K562 (cell line): ENCODE results near the gene SSH3. TPM values are rescaled to one million over a fixed set of nuclear protein-coding genes. Genes with fewer than 3 reads are reported as not detected.

Experiments used
- BHLHE40 ChIP-seq: IDR thresholded peaks from 2 replicates; pipeline ENCODE4 v1.6.1; 2011; ENCODE audit warnings: low read length, improper control_type of control experiment
- CBFA2T2 ChIP-seq: fragments of 450-650 bp; conservative IDR thresholded peaks from 2 replicates; pipeline ENCODE4 v1.6.1; 2017; ENCODE audit warnings: mild to moderate bottlenecking
- KDM1A ChIP-seq, 2 experiments: fragments of 450-650 bp; IDR thresholded peaks; 2 replicates each; pipeline ENCODE4 v1.6.1; 2016; ENCODE audit warnings: mild to moderate bottlenecking in 2 of 2
- KDM5B ChIP-seq: fragments of 200-600 bp; sonication (generic); IDR thresholded peaks from 2 replicates; pipeline ENCODE4 v1.6.1; 2012; ENCODE audit warnings: low read depth, mild to moderate bottlenecking, moderate library complexity, low read length, control low read depth, inconsistent platforms; ENCODE audit not compliant: insufficient replicate concordance
- KLF16 ChIP-seq: IDR thresholded peaks from 2 replicates; pipeline ENCODE4 v1.6.1; 2016; ENCODE audit warnings: antibody characterized with exemption
- NCOR1 ChIP-seq: fragments of 450-650 bp; IDR thresholded peaks from 2 replicates; pipeline ENCODE4 v1.6.1; 2016; ENCODE audit warnings: mild to moderate bottlenecking, moderate library complexity
- NFE2 ChIP-seq: IDR thresholded peaks from 2 replicates; pipeline ENCODE4 v1.6.1; 2014; ENCODE audit warnings: antibody characterized with exemption, low read depth
- PHF8 ChIP-seq: fragments of 200-600 bp; sonication (generic); IDR thresholded peaks from 2 replicates; pipeline ENCODE4 v1.6.1; 2012; ENCODE audit warnings: mixed run types, mild to moderate bottlenecking, inconsistent platforms, low read length, moderate library complexity, borderline replicate concordance
- RAD21 ChIP-seq, 2 experiments: fragments of 250-450 bp in 1 of 2; fragments of 450-650 bp in 1 of 2; sonication (Bioruptor Pico) in 1 of 2; formaldehyde crosslinking in 1 of 2; IDR thresholded peaks in 1 of 2; conservative IDR thresholded peaks in 1 of 2; 2 replicates each; pipeline versions ENCODE4 v1.4.0 to v1.8.0; 2020 to 2022; ENCODE audit warnings: mild to moderate bottlenecking in 2 of 2, moderate library complexity in 1 of 2
- SP1 ChIP-seq: sonication (generic); formaldehyde crosslinking; IDR thresholded peaks from 2 replicates; pipeline ENCODE4 v1.8.1; 2022; ENCODE audit warnings: mild to moderate bottlenecking, missing genetic modification reagents
- TEAD4 ChIP-seq, 2 experiments: sonication (generic) in 1 of 2; formaldehyde crosslinking in 1 of 2; IDR thresholded peaks; 2 replicates each; pipeline versions ENCODE4 v1.6.1 to v1.8.0; 2012 to 2022; ENCODE audit warnings: borderline replicate concordance in 1 of 2, inconsistent platforms in 1 of 2, low read length in 1 of 2, mild to moderate bottlenecking in 1 of 2, missing genetic modification reagents in 1 of 2
- ZNF197 ChIP-seq: fragments of 200-800 bp; sonication (Bioruptor generic); IDR thresholded peaks from 2 replicates; pipeline ENCODE4 v1.6.1; 2016; ENCODE audit warnings: low read depth, missing genetic modification characterization, missing compliant biosample characterization
- ZNF212 ChIP-seq: fragments of 450-650 bp; formaldehyde crosslinking; IDR thresholded peaks from 2 replicates; pipeline ENCODE4 v1.4.0; 2020; ENCODE audit warnings: mild to moderate bottlenecking
- ZNF696 ChIP-seq: fragments of 250-450 bp; sonication (Bioruptor Pico); conservative IDR thresholded peaks from 2 replicates; pipeline ENCODE4 v1.4.0; 2020; ENCODE audit warnings: mild to moderate bottlenecking, moderate library complexity
- polyA plus RNA-seq, 8 experiments: library from polyadenylated mRNA; depleted of rRNA in 4 of 8; stranded (reverse) in 5 of 8; unstranded in 3 of 8; fragments of >200 nt; fragmentation: Nextera tagmentation in 2 of 8; fragmentation: Illumina TruSeq in 1 of 8; extraction: Ambion mirVana in 2 of 8; extraction: Trizol in 1 of 8; gene quantifications; 2 replicates each; pipeline versions ENCODE4 v1.2.1 to v1.2.3, GENCODE V29; 2011 to 2014; ENCODE audit warnings: inconsistent platforms in 1 of 8, missing spikeins in 1 of 8
- total RNA-seq, 7 experiments: library from RNA; depleted of rRNA in 6 of 7; stranded (reverse); fragments of >200 nt in 6 of 7; fragmentation: Illumina TruSeq in 2 of 7; extraction: Trizol in 2 of 7; gene quantifications; 2 replicates each; pipeline versions ENCODE4 v1.2.1 to v1.2.3, GENCODE V29; 2011 to 2021; ENCODE audit warnings: low replicate concordance in 1 of 7
- TF ChIP-seq, protein P1 (sequence below): fragments of 450-650 bp; IDR thresholded peaks from 2 replicates; pipeline ENCODE4 v1.7.1; 2018; ENCODE audit warnings: mild to moderate bottlenecking, low read depth; ENCODE audit not compliant: partially characterized antibody
- TF ChIP-seq, protein P2 (sequence below): fragments of 250-450 bp; sonication (Bioruptor Pico); IDR thresholded peaks from 2 replicates; pipeline ENCODE4 v1.8.0; 2022; ENCODE audit warnings: inconsistent platforms, mild to moderate bottlenecking, moderate library complexity, borderline replicate concordance

Gene SSH3
- total and polyA plus RNA-seq, 9 of the 15 experiments (the other 6 are each of a cell fraction or from before 2014, with no cell fraction given) = 0.07 to 1.0 (median 0.24) TPM; not detected in 3

DNA sequence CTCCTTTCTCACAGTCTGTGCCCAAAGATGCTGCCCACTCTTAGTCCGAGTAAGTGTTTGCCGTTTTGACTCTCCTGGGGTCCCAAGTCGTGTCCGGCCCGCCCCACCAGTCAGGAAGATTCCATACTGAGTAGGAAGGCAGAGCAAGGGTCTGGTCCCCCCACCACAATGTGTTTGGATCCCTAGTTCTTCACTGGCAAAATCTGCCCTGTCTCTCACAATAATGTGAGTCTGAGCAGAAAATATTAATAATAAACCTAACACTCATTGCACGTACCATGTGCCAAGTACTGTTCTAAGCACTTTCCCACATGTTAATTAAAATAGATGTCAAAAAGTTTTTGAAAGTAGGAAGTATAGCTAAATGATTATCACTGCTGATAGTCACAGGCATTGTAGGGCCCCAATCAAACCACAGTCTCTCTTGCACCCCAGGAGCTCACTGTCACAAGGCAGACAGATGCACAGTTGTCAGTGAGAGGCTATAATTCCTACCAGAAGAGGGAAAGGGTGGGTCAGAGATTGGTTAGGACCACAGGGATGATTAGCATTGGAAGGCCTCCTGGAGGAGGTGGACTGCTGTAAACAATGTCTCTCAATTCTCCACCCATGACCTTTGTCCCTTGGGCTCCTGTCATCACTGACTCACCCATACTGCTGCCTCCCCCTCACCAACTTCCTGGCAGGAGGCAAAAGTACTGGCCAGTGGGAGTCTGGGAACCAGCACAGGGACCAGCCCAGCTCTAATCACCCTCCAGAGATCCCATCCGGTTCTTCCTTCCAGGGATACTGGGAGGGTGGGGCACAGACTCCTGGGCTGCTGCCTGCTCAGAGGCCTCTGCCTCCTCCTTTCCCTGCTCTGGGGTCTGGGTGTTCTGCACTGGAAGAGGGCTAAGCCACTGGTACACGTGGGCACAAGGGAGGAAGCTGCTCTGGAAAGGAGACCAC lies 51.0 kb downstream of the SSH3 start (continued):
- TF ChIP-seq, protein P1, sequence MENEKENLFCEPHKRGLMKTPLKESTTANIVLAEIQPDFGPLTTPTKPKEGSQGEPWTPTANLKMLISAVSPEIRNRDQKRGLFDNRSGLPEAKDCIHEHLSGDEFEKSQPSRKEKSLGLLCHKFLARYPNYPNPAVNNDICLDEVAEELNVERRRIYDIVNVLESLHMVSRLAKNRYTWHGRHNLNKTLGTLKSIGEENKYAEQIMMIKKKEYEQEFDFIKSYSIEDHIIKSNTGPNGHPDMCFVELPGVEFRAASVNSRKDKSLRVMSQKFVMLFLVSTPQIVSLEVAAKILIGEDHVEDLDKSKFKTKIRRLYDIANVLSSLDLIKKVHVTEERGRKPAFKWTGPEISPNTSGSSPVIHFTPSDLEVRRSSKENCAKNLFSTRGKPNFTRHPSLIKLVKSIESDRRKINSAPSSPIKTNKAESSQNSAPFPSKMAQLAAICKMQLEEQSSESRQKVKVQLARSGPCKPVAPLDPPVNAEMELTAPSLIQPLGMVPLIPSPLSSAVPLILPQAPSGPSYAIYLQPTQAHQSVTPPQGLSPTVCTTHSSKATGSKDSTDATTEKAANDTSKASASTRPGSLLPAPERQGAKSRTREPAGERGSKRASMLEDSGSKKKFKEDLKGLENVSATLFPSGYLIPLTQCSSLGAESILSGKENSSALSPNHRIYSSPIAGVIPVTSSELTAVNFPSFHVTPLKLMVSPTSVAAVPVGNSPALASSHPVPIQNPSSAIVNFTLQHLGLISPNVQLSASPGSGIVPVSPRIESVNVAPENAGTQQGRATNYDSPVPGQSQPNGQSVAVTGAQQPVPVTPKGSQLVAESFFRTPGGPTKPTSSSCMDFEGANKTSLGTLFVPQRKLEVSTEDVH = no peak
- TF ChIP-seq TEAD4 (IDR thresholded peaks at IDR 0.05; ENCODE audit: low read length) = peak; percentile 14; the same call in 1 of the 2 replicates
- TF ChIP-seq TEAD4 (CRISPR knock-in tag; IDR thresholded peaks at IDR 0.05; ENCODE audit: borderline replicate concordance) = no peak
- TF ChIP-seq KDM5B = no peak
- TF ChIP-seq CBFA2T2 = 0 out of 2 replicates have a peak, but pooled peaks have one; percentile 34
- no peak for TF ChIP-seq ZNF212 (CRISPR knock-in tag)
- TF ChIP-seq, protein P2, sequence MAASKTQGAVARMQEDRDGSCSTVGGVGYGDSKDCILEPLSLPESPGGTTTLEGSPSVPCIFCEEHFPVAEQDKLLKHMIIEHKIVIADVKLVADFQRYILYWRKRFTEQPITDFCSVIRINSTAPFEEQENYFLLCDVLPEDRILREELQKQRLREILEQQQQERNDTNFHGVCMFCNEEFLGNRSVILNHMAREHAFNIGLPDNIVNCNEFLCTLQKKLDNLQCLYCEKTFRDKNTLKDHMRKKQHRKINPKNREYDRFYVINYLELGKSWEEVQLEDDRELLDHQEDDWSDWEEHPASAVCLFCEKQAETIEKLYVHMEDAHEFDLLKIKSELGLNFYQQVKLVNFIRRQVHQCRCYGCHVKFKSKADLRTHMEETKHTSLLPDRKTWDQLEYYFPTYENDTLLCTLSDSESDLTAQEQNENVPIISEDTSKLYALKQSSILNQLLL = no peak
- 0 out of 4 replicates have a peak, but pooled peaks of 1 of the 2 experiments have one; percentile 11 for TF ChIP-seq RAD21 (CRISPR knock-in tag; conservative IDR thresholded peaks at IDR 0.05 in 1 of 2, IDR thresholded peaks at IDR 0.05 in 1 of 2)
- TF ChIP-seq ZNF197 (CRISPR knock-in tag) = no peak
- TF ChIP-seq ZNF696 (CRISPR knock-in tag) = no peak
- peak; percentile 47; the same call in 1 of the 2 replicates for TF ChIP-seq NFE2
- peak; percentile 23; the same call in 1 of the 2 replicates for TF ChIP-seq BHLHE40
- peak; percentile 51 for TF ChIP-seq NCOR1
- TF ChIP-seq PHF8 = 0 out of 2 replicates have a peak, but pooled peaks have one; percentile 13
- peak; percentile 11; the same call in 1 of the 2 replicates for TF ChIP-seq SP1 (CRISPR knock-in tag)
- TF ChIP-seq KDM1A (IDR thresholded peaks at IDR 0.05) = peak; percentile 44 to 71; a peak in 3 of 4 replicates
- TF ChIP-seq KLF16 = 0 out of 2 replicates have a peak, but pooled peaks have one; percentile 64
